Kidney tubule cell (primary cell): ENCODE data around the gene CEBPB.
"Not testable (repeated sequence)": the region's sequence is repeated elsewhere in the genome, so short reads cannot be mapped to it uniquely, and the experiment has no call there.

Experiments used
- DNase-seq: peaks from one replicate; pipeline ENCODE4 v3.0.0-alpha.2; 2018; ENCODE audit warnings: low spot score

CEBPB gene

GRCh38 chr20:50193199-50193835 is 2.7 kb downstream of the CEBPB start:
- no peak for DNase-seq

- no peak for DNase-seq
Observed at GRCh38 chr20:50193836-50194421, 3.3 kb downstream of the CEBPB start.

DNA sequence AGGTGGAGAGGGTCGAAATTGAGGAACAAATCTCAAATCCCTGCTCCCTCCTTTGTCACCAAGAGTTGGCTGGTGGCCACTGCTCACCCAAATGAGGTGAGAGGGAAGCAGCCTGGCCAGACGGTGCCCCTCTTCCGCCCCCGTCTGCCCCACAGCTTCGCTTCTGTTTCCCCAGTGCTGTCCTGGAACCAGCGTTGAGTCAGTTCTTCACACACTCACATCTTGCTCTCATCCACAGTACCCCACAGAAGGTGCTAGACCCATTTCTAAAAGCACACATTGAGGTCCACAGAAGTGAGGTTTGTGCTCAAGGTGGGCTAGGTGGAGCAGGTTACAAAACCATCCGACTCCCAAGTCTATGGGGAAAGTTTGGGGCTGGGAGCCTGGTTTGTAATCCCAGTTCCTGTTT is 3.8 kb downstream of the CEBPB start:
- no peak for DNase-seq

DNA sequence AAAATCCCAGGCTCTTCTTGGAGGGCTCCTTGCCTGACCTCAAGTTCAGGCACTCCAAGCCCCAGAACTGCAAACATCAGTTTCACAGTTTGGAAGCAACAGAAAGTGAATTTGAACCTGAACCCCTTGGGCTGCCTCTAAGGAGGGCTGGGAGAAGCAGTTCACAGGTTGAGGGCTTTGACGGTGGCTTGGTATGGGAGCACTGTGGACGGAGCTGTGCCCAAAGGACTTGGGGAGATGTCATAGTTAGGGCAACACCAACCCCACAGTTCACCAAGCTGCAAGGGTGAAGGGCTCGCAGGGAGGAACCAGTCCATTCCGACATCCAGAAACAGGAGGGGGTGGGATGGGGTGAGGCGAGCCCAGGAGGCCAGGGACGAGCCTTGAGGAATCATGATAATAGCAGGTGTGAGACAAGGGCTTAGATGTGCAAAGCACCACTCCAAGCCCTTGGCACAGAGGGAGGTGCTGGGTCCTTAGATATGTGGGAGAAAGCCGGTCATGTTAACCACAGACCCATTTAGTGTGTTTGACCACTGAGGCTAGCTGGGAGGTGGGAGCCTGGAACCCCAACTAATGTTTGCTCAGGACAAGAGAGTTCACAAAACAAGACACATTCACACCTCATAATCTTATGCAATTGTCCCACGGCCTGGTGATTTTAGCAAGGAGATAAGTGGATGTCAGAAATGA is 4.3 kb downstream of the CEBPB start:
- DNase-seq = no peak

DNA sequence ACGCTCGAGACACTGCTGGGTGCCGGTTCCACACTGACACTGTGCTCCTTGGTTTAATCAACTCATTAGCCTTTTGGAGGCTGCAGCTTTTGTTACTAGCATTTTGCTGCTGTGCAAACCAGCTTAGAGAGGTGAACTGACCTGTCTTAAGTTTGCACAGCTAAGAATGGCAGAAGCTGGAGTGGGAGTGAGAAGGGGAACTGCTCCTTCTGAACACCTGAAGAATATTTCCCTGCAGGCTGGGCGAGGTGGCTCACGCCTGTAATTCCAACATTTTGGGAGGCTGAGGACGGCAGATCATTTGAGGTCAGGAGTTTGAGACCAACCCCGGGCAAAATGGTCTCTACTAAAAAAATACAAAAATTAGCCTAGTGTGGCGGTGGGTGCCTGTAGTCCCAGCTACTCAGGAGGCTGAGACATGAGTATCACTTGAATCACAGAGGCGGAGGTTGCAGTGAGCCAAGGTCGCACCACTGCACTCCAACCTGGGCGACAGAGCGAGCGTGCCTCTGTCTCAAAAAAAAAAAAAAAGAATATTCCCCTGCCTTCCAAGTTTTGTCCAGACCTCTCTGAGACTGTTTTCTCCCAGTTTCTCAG is 5.0 kb downstream of the CEBPB start:
- no peak for DNase-seq

DNA sequence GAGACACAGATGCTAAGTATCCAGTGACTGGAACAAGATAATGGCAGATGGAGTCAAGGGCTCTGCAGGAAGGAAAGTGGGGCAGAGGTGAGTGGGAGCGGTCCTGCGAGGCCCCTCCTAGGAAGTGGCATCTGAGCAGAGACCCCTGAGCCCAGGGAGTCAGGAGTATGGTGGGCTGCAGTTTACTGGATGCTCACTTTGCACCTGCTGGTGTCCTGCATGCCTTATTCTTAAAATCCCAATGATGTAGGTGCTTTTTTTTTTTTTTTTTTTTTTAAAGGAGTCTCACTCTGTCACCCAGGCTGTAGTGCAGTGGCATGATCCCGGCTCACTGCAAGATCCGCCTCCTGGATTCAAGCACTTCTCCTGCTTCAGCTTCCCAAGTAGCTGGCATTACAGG is 5.6 kb downstream of the CEBPB start:
- no peak for DNase-seq

DNA sequence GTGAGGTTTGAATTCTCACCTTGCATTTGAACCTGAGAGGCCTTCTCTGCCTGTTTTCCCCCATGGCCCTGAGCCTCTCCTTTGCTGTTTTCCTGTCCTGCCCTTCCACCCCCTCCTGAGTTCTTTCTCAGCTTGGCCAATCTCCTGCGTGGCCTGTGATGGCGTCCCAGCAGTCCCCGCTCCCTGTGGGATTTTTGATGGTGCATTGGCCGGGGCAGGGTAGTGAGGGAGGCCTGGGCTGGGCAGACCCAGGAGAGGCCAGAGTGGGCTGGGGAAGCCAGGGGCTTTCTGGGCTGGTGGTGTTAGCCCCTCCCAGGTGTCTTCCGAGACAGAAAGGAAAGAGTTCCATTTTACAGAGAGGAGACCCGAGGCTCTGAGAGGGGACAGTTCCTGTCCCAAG is 6.3 kb downstream of the CEBPB start:
- DNase-seq = no peak

GRCh38 chr20:50197463-50198179 is 7.0 kb downstream of the CEBPB start:
- no peak for DNase-seq

DNA sequence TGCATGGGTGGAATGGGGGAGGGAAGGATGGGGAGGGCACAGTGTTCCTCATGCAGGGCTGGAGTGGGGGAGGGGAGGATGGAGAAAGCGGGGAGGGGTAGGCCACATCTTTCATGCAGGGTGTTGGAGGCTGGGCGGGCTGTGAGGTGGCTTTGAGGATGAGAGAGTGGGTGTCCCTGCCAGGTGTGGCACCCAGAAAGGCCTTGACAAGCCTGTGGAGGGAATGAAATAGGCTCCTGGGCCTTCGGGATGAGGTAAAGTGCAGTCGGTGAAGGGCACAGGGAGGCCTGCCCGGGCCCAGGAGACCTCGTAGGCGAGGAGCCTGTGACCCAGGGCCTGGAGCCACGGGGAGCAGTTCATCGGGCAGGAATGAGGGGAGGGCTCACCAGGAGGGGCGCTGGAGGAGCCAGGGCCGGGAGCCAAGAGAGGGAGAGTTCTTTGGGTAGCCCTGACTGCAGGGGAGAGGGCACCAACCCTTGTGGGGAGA is 7.6 kb downstream of the CEBPB start:
- no peak for DNase-seq

- no peak for DNase-seq
Observed at GRCh38 chr20:50198716-50199115, 8.1 kb downstream of the CEBPB start.

GRCh38 chr20:50199703-50200102 is 9.1 kb downstream of the CEBPB start:
- no peak for DNase-seq

DNA sequence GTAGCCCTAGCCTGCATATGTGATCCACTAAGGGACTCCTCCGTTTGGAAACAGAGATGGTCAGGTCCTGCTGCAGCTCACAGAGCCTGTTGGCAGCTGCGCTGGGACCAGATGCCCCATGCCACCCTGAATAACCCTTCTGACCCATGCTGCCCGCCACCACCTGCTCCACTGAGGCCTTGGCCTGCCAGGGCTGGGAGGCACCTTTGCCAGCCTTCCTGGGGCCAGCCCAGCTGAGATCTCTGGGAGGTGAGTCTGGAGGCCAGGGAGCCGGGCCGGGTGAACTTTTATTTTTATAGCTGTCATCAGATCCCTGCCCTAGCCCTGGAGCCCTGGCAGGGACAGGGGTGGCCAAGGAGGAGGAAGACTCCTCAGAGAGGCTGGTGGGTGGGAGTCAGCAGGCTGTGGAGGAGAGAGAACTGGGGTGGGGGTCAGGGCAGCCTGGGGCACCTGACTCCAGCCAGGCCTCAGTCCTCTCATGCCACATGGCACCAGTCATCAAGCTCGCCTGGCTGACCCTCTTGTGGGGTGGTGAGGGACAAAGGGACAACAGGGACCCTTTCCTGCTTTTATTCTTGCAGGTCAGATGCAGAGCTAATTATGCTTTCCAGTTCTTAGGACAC is 10.0 kb downstream of the CEBPB start:
- no peak for DNase-seq

DNA sequence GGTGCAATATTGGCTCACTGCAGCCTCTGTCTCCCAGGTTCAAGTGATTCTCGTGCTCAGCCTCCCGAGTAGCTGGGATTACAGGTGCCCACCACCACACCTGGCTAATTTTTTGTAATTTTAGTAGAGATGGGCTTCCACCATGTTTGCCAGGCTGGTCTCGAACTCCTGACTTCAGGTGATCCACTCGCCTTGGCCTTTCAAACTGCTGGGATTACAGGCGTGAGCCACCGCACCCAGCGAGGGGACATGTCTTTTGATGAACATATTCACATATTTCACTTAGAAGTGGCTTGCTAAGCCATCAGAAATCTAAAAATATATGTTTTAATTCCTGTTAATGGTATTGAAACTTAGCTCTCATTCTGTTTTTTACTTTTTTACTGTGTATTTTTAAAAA is 11.1 kb downstream of the CEBPB start:
- not testable (repeated sequence) for DNase-seq

DNA sequence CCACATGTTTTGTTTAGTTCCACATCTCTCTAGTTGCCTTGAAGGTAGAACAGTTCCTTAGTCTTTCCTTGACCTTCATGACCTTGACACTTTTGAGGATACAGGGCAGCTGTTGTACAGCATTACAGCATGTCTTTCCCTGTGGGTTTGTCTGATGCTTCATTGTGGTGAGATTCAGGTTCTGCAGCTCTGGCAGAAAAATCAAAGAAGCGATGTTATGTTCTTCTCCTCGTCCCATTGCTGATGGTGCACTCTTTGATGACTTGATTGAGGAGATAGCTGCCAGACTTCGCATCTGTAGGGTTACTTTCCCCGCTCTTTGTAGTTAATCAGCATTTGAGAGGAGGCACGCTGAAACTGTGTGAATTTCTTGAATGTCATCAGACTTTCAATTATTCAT is 12.0 kb downstream of the CEBPB start:
- no peak for DNase-seq

DNA sequence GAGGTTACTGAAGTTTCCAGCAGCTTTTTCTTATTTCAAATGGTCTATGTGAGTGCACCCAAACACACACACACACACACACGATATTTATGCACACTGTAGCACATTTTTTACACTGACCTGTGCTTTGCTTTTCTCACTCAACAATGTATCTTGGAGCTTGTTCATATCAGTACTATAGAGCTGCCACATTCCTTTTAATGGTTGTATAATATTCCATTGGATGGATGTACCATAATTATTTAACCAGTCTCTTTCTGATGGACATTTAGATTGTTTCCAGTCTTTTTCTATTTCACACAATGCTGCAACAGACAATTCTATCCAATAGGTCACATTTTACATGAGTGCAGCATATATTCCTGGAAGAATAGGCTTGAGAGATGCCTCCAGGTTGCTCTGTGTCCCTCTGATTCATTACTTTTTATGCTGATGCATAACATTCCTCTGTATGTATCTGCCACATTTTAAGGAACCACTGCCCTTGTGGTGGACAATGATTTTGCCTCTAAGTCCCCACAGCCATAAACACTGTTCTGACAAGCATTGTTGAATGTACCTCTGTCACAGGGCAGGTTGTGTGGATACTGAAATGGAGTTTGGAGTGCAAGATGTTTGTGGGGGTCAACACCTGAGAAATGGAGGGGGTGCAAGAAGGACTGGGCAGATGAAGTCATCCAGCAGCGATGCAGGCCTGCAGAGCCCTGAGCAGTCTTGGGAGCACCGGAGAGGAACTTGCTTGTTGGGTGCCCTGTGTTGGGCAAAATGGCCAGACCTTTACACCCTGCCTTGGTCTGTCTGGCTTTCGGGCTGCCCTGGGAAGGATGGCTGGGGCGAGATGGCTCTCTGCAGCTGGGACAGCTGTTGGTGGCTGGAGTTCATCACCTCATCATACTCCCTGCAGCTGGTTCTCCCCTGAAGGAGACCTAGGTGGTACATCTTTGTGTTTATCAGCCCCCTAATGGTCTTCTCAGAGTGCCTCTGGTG is 13.6 kb downstream of the CEBPB start:
- no peak for DNase-seq

DNA sequence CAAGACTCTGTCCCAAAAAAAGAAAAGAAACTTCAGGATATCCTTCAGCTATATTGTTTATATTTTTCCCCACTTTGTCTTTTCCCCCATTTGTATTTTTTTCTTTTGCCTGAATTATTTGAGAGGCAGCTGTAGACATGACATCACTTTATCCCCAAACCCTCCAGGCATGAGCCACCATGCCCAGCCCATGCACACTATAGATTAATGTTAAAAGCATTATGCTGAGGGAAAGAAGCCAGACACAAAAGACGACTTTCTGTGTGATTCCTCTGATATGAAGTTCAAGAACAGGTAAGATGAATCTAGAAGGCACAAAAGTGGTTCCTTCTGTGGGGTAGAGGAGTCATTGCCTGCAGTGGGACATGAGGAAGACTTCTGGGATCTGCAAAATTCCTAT is 16.4 kb downstream of the CEBPB start:
- no peak for DNase-seq

GRCh38 chr20:50208085-50208491 is 17.5 kb downstream of the CEBPB start:
- DNase-seq = no peak

- DNase-seq = not testable (repeated sequence)
Observed at GRCh38 chr20:50208815-50209214, 18.2 kb downstream of the CEBPB start.

DNA sequence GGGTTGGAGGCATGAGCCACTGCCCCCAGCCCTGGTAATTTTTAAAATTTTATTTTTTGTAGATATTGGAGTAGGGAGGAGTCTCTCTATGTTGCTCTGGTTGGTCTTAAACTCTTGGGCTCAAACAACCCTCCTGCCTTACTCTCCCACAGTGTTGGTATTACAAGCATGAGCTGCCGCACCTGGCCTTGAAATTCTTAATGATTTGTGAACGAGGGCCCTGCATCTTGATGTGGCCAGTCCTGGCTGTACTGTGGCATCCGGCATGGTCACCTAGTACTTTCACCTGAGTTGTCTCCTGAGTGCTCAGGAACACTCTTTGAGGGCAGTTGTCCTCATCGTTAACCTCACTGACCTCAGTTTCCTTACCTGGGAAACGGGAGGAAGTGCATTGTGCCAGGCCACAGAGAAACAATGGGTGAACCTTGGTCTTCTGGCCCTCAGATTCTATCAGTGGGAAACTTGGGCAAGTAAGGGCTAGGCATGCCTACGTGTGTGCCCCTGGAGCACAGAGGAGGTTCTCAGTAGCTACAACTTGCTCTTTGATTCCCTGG is 19.5 kb downstream of the CEBPB start:
- no peak for DNase-seq

- no peak for DNase-seq
Observed at GRCh38 chr20:50211091-50211490, 20.5 kb downstream of the CEBPB start.
